ENCODE results near the gene NWD2.

- TF ChIP-seq, protein P1, sequence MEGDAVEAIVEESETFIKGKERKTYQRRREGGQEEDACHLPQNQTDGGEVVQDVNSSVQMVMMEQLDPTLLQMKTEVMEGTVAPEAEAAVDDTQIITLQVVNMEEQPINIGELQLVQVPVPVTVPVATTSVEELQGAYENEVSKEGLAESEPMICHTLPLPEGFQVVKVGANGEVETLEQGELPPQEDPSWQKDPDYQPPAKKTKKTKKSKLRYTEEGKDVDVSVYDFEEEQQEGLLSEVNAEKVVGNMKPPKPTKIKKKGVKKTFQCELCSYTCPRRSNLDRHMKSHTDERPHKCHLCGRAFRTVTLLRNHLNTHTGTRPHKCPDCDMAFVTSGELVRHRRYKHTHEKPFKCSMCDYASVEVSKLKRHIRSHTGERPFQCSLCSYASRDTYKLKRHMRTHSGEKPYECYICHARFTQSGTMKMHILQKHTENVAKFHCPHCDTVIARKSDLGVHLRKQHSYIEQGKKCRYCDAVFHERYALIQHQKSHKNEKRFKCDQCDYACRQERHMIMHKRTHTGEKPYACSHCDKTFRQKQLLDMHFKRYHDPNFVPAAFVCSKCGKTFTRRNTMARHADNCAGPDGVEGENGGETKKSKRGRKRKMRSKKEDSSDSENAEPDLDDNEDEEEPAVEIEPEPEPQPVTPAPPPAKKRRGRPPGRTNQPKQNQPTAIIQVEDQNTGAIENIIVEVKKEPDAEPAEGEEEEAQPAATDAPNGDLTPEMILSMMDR (IDR thresholded peaks at IDR 0.05), result no peak
- no peak for TF ChIP-seq ZFX (IDR thresholded peaks at IDR 0.05; ENCODE audit: borderline replicate concordance)
Measured at GRCh38 chr4:37367901-37368300, 123.4 kb downstream of the NWD2 start.

All from 22Rv1 (cell line).